ENCODE results near the gene HAND2. TPM values are rescaled to one million over a fixed set of nuclear protein-coding genes. Genes with fewer than 3 reads are reported as not detected.

Gene HAND2
- total RNA-seq, 4 donors from 2014 or later = 73.0 to 138 (median 128) TPM

GRCh38 chr4:173490817-173491528 lies 39.1 kb downstream of the HAND2 start:
- no peak for ATAC-seq

GRCh38 chr4:173490256-173490655 lies 39.8 kb downstream of the HAND2 start:
- Histone ChIP-seq H3K4me3 (no peak overlapping the region), H3K4me1 (peaks cover 6 to 56% (median 14%) of the 10 kb centered on the region in 3 donors), H3K9me3 (no peaks in the 10 kb centered on the region), H3K36me3 (no peaks in the 10 kb centered on the region), H3K27ac (peak overlapping the region in 3 of 4 donors; percentile 53 to 77 (median 66)), H3K27me3 (no peaks in the 10 kb centered on the region)
- no peak for ATAC-seq
- no peak for TF ChIP-seq CTCF (IDR thresholded peaks at IDR 0.05)
- TF ChIP-seq EP300 (IDR thresholded peaks at IDR 0.05) = no peak
- no peak for TF ChIP-seq POLR2AphosphoS5 (IDR thresholded peaks at IDR 0.05)
- TF ChIP-seq POLR2A (IDR thresholded peaks at IDR 0.05) = no peak
- WGBS, 2 donors (ENCODE audit: low coverage in 1 of 2) = 40 to 68% methylated on average over 2 to 3 of the region's 3 CpGs

More at GRCh38 chr4:173490817-173491528, 39.1 kb downstream of the HAND2 start:
- Histone ChIP-seq H3K4me1 (peaks cover 4 to 51% (median 11%) of the 10 kb centered on the region in 3 donors), H3K36me3 (no peaks in the 10 kb centered on the region), H3K9me3 (no peaks in the 10 kb centered on the region), H3K4me3 (no peak overlapping the region), H3K27ac (peak overlapping the region in 3 of 4 donors; percentile 53 to 77 (median 66)), H3K27me3 (no peaks in the 10 kb centered on the region)
- WGBS, 2 donors (ENCODE audit: low coverage in 1 of 2) = 20 to 44% methylated on average over 3 to 4 of the region's 4 CpGs
- TF ChIP-seq POLR2AphosphoS5 (IDR thresholded peaks at IDR 0.05) (no peak), CTCF (IDR thresholded peaks at IDR 0.05) (no peak), POLR2A (IDR thresholded peaks at IDR 0.05) (no peak), EP300 (IDR thresholded peaks at IDR 0.05) (no peak)

GRCh38 chr4:173489514-173489913 lies 40.5 kb downstream of the HAND2 start:
- ATAC-seq = no peak
- no peak overlapping the region for H3K4me3 ChIP-seq
- no peaks in the 10 kb centered on the region for H3K36me3 ChIP-seq
- peaks cover 6 to 53% (median 14%) of the 10 kb centered on the region in 3 donors for H3K4me1 ChIP-seq
- H3K9me3 ChIP-seq = no peaks in the 10 kb centered on the region
- no peaks in the 10 kb centered on the region for H3K27me3 ChIP-seq
- no peak for TF ChIP-seq POLR2AphosphoS5 (IDR thresholded peaks at IDR 0.05)
- no peak for TF ChIP-seq CTCF (IDR thresholded peaks at IDR 0.05)
- TF ChIP-seq EP300 (IDR thresholded peaks at IDR 0.05) = no peak
- no peak for TF ChIP-seq POLR2A (IDR thresholded peaks at IDR 0.05)
- peak overlapping the region in 2 of 4 donors; percentile 35 to 66 for H3K27ac ChIP-seq

GRCh38 chr4:173488656-173489055 lies 41.4 kb downstream of the HAND2 start:
- WGBS, 2 donors (ENCODE audit: low coverage in 1 of 2) = 33 to 40% methylated on average over 1 of the region's 1 CpG
- peak overlapping the region in 2 of 4 donors; percentile 1 to 66 for H3K27ac ChIP-seq
- no peak for ATAC-seq

More at GRCh38 chr4:173488656-173489055, 41.4 kb downstream of the HAND2 start:
- H3K4me1 ChIP-seq = peaks cover 6 to 45% (median 11%) of the 10 kb centered on the region in 3 donors
- no peaks in the 10 kb centered on the region for H3K36me3 ChIP-seq
- TF ChIP-seq POLR2AphosphoS5 (IDR thresholded peaks at IDR 0.05) (no peak), CTCF (IDR thresholded peaks at IDR 0.05) (no peak), EP300 (IDR thresholded peaks at IDR 0.05) (no peak), POLR2A (IDR thresholded peaks at IDR 0.05) (no peak)
- H3K9me3 ChIP-seq = no peaks in the 10 kb centered on the region
- H3K27me3 ChIP-seq = no peaks in the 10 kb centered on the region
- no peak overlapping the region for H3K4me3 ChIP-seq
